T-helper 2 cell (primary cell): ENCODE measurements around the gene SPTB.

Experiments used
- DNase-seq, 5 experiments: peaks; one replicate each; pipeline versions ENCODE4 v3.0.0 to v3.0.0-alpha.2; 2012 to 2022

Gene SPTB

GRCh38 chr14:64786296-64787149 is 93.2 kb downstream of the SPTB start:
- DNase-seq: no peak

GRCh38 chr14:64784006-64784405 is 95.7 kb downstream of the SPTB start:
- no peak for DNase-seq

GRCh38 chr14:64782196-64782595 is 97.5 kb downstream of the SPTB start:
- no peak for DNase-seq

- no peak for DNase-seq
Measured at GRCh38 chr14:64779472-64779871, 100.2 kb downstream of the SPTB start.

GRCh38 chr14:64778104-64778754 is 101.5 kb downstream of the SPTB start:
- DNase-seq: no peak

GRCh38 chr14:64777461-64777860 is 102.2 kb downstream of the SPTB start:
- DNase-seq: no peak

- DNase-seq: no peak
Measured at GRCh38 chr14:64775081-64775777, 104.5 kb downstream of the SPTB start.

GRCh38 chr14:64774272-64774671 is 105.4 kb downstream of the SPTB start:
- DNase-seq: no peak

- no peak for DNase-seq
Measured at GRCh38 chr14:64773577-64773976, 106.1 kb downstream of the SPTB start.

- no peak for DNase-seq
Measured at GRCh38 chr14:64773046-64773445, 106.7 kb downstream of the SPTB start.

- no peak for DNase-seq
Measured at GRCh38 chr14:64772397-64772950, 107.2 kb downstream of the SPTB start.

GRCh38 chr14:64771161-64771560 is 108.5 kb downstream of the SPTB start:
- no peak for DNase-seq

- no peak for DNase-seq
Measured at GRCh38 chr14:64770751-64771150, 109.0 kb downstream of the SPTB start.

- no peak for DNase-seq
Measured at GRCh38 chr14:64769096-64770020, 110.3 kb downstream of the SPTB start.

- DNase-seq: no peak
Measured at GRCh38 chr14:64768401-64769095, 111.2 kb downstream of the SPTB start.

- DNase-seq: no peak
Measured at GRCh38 chr14:64767215-64767964, 112.3 kb downstream of the SPTB start.

GRCh38 chr14:64766430-64767151 is 113.1 kb downstream of the SPTB start:
- peak in 1 of 5 experiments; percentile 22 for DNase-seq

- DNase-seq: peak in 1 of 5 experiments; percentile 31
Measured at GRCh38 chr14:64765740-64766302, 113.9 kb downstream of the SPTB start.
